NCI-H226 (cell line): Measurements from ENCODE around the gene MAPKAPK5.
"Not testable (repeated sequence)": the region's sequence is repeated elsewhere in the genome, so short reads cannot be mapped to it uniquely, and the experiment has no call there.

ENCODE experiments used
- DNase-seq: peaks from one replicate; pipeline ENCODE4 v3.0.0-alpha.2; 2015

MAPKAPK5 gene

DNA sequence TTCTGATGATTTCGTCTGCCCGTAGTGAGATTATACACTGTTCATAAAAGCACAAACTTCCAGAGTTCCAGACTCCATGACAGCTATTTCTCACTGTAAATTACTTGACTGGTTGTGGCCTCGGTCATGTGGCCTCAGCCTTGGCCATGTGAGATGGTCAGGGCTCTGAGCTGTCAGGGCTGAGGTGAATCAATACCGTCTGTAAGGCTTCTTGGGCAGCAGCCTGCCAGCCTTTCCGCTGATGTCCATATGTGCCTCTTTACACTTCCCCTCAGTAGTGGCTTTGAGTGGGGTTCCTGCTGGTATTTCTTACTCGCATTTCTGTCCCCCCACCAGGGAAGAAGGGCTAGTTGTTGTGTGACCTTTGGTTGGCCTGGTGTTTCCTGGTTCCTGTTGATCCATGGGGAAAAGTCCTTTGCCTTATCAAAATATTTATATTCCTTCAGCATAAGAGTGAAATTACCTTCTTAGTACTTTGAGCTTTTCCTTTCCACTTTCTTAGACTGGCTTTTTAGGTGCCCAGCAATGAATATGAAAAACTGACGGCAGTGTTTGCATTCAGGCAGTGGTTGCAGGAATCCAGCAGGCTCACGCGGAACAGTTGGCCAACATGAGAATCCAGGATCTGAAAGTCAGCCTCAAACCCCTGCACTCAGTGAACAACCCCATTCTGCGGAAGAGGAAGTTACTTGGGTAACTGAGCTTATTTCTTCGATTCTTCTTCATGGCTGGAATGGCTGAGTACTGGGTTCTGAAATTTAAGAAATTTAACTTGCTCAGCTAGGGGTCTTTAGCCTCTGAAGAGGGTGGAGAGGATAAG lies 46.1 kb downstream of the MAPKAPK5 start:
- no peak for DNase-seq

GRCh38 chr12:111893287-111893686 lies 51.3 kb downstream of the MAPKAPK5 start:
- DNase-seq: no peak

DNA sequence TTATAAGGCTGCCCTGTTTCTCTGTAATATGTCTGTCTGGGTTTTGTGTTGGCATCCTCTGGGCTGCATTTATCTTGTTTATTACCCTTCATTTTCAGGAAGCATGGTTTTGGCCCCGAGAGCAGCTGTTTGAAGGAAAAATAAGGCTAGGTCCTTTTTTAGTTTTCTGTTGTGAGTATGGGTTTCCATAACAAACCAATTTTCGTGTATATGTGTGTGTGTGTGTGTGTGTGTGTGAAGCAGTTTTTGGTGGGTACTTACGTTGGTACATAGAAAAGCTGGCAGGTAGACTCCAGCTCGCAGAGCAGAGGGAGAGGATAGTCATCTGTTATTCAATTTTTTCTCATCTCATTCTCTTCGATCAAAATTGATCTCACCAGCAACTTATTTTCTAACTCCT lies 52.5 kb downstream of the MAPKAPK5 start:
- DNase-seq: no peak

- DNase-seq: no peak
Observed at GRCh38 chr12:111901182-111901581, 59.2 kb downstream of the MAPKAPK5 start.

GRCh38 chr12:111904446-111904975 lies 62.5 kb downstream of the MAPKAPK5 start:
- DNase-seq: no peak

GRCh38 chr12:111905502-111905901 lies 63.5 kb downstream of the MAPKAPK5 start:
- DNase-seq: no peak

DNA sequence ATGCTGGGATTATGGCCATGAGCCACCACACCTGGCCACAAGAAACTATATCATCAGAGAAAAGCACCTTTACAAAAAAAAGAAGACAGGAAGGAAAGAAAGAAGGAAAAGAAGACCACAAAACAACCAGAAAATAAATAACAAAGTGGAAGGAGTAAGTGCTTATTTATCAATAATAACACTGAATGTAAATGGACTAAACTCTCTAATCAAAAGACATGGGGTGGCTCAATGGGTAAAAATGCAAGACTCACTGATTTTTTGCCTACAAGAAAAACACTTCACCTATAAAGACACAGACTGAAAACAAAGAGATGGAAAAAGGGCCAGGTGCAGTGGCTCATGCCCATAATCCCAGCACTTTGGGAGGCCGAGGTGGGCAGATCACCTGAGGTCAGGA lies 65.7 kb downstream of the MAPKAPK5 start:
- DNase-seq: no peak

DNA sequence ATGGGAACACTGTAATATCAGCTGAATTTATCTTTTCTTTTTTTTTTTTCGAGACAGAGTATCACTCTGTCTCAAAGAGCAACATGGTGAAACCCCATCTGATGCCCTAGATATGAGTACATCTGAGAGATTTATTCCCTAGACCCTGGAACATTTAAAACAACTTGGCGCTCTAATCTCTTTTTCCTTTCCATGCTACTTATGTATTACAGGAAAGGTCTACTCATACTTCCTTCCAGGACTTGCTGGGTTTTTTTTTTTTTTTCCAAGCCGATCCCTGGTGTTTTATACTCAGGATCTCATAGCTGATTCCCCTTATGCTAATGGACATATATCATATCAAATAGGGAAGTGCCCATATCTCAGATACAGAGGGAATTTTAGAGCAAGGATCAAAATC lies 83.1 kb downstream of the MAPKAPK5 start:
- DNase-seq: no peak

DNA sequence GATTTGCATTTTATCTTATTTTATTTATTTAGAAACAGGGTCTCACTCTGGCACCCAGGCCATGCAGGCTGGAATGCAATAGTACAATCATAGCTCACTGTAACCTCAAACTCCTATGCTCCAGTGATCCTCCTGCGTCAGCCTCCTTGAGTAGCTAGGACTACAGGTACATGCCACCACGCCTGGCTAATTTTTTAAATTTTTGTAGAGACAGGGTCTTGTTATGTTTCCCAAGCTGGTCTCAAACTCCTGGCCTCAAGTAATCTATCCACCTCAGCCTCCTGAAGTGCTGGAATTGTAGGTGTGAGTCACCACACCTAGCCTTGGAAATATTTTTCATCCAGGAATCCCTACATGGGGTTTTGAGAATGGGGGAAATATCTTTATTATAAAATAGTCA lies 84.6 kb downstream of the MAPKAPK5 start:
- no peak for DNase-seq

GRCh38 chr12:111927346-111927745 lies 85.3 kb downstream of the MAPKAPK5 start:
- no peak for DNase-seq

DNA sequence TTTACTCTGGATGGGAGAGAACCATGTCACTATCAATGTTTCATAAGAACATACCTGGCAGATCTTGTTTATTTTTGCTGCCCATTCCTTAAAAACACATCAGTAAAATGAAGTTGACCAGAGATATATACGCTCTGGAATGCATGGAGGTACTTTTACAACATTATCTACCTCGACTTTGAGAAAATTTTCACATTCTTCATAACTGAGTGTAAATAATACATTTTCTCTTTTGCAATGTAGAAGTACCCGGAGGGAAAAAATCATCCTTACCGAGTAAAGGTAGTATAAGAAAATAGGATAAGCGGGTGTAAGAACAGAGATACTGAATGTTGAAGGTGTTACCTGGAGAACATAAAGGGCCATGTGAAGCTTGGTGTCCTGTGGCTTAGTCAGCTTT lies 90.2 kb downstream of the MAPKAPK5 start:
- DNase-seq: no peak

DNA sequence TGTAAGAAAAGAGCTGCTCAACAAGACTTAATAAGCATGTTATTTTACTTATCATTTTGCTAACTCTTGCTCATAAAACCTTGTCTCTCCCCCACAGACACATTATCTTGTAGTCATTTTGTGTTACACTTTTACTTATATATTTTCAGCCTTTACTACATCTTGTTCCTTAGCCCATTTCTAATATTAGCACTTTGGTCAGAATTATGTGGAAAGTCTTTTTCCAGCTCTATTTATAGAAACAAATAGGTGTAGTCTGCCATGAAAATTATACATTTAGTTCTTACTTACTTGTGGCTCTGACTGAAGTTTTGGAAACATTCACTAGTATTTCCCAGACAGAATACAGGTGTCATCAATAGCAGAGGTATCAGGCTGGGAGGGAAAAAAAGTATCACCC lies 94.8 kb downstream of the MAPKAPK5 start:
- no peak for DNase-seq

- DNase-seq: no peak
Observed at GRCh38 chr12:111937429-111937828, 95.4 kb downstream of the MAPKAPK5 start.

- DNase-seq: peak; percentile 81
Observed at GRCh38 chr12:111942557-111942956, 100.5 kb downstream of the MAPKAPK5 start.

DNA sequence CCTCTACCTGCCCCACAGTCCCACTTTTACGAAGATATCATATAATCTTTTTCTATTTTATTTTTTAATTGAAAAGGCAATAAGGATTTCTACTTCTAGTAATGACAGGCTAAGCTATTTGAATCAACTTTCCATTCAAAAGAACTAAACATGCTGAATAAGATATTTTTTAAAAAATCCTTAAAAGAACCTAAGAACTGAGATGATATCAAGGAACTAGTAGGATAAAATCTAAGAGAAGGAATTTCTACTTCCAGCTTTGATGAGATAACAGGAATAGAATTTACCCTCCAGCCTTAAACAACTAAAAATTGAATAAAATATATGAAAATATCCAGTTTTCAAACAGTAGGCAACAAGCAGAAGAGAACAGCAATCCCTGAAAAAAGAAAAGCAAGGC lies 101.9 kb downstream of the MAPKAPK5 start:
- no peak for DNase-seq

- DNase-seq: not testable (repeated sequence)
Observed at GRCh38 chr12:111950961-111951676, 109.1 kb downstream of the MAPKAPK5 start.
